ENCODE measurements around the gene TEX53.

GRCh38 chr9:114694146-114694545, 36.5 kb upstream of the TEX53 start:
- TF ChIP-seq CTCF (IDR thresholded peaks at IDR 0.05) (no peak), CREB1 (CRISPR knock-in tag; IDR thresholded peaks at IDR 0.05) (no peak), HMGXB4 (CRISPR knock-in tag; IDR thresholded peaks at IDR 0.05) (no peak), TEAD4 (CRISPR knock-in tag; IDR thresholded peaks at IDR 0.05) (no peak)

Measured in WTC11 (cell line).